HuH-7.5 (cell line): ENCODE results near the gene TNS1.
"Not testable (repeated sequence)": the region's sequence is repeated elsewhere in the genome, so short reads cannot be mapped to it uniquely, and the experiment has no call there.

Experiments used
- DNase-seq: peaks from one replicate; pipeline ENCODE4 v3.0.0; 2011; ENCODE audit warnings: low spot score

TNS1 gene

GRCh38 chr2:217795706-217796465, 206.9 kb downstream of the TNS1 start:
- DNase-seq: no peak

GRCh38 chr2:217795067-217795466, 207.7 kb downstream of the TNS1 start:
- no peak for DNase-seq

- no peak for DNase-seq
Observed at GRCh38 chr2:217794133-217794986, 208.4 kb downstream of the TNS1 start.

GRCh38 chr2:217793566-217794132, 209.1 kb downstream of the TNS1 start:
- no peak for DNase-seq

- no peak for DNase-seq
Observed at GRCh38 chr2:217792626-217793527, 209.9 kb downstream of the TNS1 start.

GRCh38 chr2:217791551-217791950, 211.2 kb downstream of the TNS1 start:
- DNase-seq: no peak

- DNase-seq: no peak
Observed at GRCh38 chr2:217790681-217791392, 212.0 kb downstream of the TNS1 start.

GRCh38 chr2:217790195-217790594, 212.6 kb downstream of the TNS1 start:
- no peak for DNase-seq

- no peak for DNase-seq
Observed at GRCh38 chr2:217789736-217790181, 213.0 kb downstream of the TNS1 start.

GRCh38 chr2:217789003-217789735, 213.6 kb downstream of the TNS1 start:
- peak; percentile 72 for DNase-seq

- DNase-seq: no peak
Observed at GRCh38 chr2:217788669-217789002, 214.2 kb downstream of the TNS1 start.

- no peak for DNase-seq
Observed at GRCh38 chr2:217787160-217787877, 215.5 kb downstream of the TNS1 start.

GRCh38 chr2:217786560-217786959, 216.2 kb downstream of the TNS1 start:
- not testable (repeated sequence) for DNase-seq

- DNase-seq: peak; percentile 88
Observed at GRCh38 chr2:217785544-217786045, 217.2 kb downstream of the TNS1 start.

- no peak for DNase-seq
Observed at GRCh38 chr2:217784996-217785543, 217.7 kb downstream of the TNS1 start.

GRCh38 chr2:217783243-217783642, 219.6 kb downstream of the TNS1 start:
- no peak for DNase-seq

- DNase-seq: no peak
Observed at GRCh38 chr2:217777906-217778305, 224.9 kb downstream of the TNS1 start.

- DNase-seq: no peak
Observed at GRCh38 chr2:217776631-217777030, 226.2 kb downstream of the TNS1 start.

- DNase-seq: no peak
Observed at GRCh38 chr2:217775920-217776503, 226.8 kb downstream of the TNS1 start.
